Stimulated activated CD4-positive, alpha-beta T cell treated with anti-CD3 and anti-CD28 coated beads, Interleukin-12 subunit alpha, Interleukin-12 subunit beta, amount 100 ng/mL, for 4 hours (primary cell): ENCODE results near the gene THAP5.

Experiments
- DNase-seq: peaks from one replicate; pipeline ENCODE4 v3.0.0-alpha.2; 2020

The THAP5 gene, protein sequence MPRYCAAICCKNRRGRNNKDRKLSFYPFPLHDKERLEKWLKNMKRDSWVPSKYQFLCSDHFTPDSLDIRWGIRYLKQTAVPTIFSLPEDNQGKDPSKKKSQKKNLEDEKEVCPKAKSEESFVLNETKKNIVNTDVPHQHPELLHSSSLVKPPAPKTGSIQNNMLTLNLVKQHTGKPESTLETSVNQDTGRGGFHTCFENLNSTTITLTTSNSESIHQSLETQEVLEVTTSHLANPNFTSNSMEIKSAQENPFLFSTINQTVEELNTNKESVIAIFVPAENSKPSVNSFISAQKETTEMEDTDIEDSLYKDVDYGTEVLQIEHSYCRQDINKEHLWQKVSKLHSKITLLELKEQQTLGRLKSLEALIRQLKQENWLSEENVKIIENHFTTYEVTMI

DNA sequence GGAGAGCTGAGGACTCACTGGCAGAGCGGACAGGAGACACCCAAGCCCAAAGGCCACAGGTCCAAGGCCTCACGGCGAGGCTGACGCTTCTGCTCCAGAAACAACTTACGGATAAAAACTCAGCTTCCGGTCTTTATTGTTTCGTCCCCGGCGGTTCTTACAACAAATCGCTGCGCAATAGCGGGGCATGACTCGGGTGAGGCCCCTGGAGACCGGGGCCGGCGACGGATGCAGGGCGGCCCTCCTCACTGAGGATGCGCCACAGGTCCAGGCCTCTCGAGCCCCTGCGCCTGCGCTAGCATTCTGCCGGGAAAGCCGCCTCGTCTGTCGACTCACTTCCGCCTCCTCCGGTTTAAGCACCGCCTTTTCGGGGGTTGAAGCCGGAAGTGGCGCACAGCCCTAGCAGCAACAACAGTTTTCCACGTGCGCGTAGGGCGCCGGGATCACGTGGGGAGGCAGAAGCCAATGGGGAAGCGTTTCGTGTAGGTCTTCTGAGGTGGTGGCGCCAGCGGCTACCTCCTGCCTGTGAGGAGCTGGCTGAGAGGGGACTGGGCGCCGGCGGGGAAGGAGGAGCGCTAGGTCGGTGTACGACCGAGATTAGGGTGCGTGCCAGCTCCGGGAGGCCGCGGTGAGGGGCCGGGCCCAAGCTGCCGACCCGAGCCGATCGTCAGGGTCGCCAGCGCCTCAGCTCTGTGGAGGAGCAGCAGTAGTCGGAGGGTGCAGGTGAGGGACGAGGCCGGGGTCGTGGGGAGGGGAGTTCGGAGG is at the start of gene THAP5, which contains the start of gene DNAJB9:
Gene THAP5 (minus strand): TSS at position 326 of the 765 bp plus-strand sequence. CDS start 137 bp downstream, at position 189.
Gene DNAJB9 (plus strand): TSS at position 494 of the 765 bp plus-strand sequence. CDS start 1,853 bp downstream, outside the sequence.
- DNase-seq = peak; percentile 97

DNA sequence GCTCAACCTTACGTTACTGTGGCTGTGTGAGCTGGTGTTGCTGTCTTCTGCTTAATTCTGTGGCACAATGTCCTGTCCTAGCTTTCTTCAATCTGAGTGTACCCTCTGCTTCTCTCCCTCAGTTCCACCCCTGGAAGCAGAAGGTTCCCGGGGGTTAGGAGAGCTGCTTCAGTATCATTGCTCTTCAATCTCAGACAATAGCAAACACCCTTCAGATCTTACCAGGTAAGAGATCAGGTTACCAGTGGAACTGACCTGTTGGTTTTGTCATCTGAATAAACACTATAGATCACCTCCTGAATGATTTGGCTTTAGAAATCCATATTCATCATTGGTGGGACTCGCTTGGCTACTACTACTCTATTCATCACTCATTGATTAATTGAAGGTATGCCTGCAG is 48.5 kb upstream of the THAP5 start:
- no peak for DNase-seq

DNA sequence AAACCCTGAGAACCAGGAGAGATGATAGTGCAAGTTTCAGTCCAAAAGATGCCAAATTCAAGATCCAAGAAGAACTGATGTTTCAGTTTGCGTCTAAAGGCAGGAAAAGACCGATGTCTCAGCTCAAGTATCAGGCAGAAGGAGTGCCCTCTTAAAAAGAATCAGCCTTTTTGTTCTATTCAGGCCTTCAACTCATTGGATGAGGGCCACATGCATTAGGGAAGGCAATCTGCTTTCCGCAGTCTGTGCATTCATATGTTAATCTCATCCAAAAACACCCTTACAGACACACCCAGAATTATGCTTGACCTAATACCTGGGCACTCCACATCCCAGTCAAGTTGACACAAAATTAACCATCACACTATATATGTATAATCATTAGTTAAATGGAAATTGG is 45.4 kb upstream of the THAP5 start:
- no peak for DNase-seq

DNA sequence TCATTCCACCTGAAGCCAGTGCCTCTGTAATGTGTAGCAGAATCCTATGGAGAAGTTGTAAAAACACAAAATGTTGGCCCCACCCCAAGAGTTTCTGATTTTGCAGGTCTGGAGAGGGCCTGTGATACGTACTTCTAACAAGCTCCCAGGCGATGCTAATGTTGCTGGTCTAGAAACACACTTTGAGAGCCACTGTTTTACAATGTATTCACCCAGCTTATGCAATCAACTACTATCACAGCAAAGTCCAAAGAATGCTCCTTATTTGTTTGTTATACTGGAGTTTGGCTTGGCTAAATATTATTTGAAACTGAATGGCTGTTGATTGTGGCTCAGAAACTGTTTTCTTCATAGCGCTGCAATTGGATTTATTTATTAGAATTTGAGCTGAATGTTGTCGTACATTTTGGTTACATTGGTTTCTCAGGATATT is 44.5 kb upstream of the THAP5 start:
- no peak for DNase-seq

DNA sequence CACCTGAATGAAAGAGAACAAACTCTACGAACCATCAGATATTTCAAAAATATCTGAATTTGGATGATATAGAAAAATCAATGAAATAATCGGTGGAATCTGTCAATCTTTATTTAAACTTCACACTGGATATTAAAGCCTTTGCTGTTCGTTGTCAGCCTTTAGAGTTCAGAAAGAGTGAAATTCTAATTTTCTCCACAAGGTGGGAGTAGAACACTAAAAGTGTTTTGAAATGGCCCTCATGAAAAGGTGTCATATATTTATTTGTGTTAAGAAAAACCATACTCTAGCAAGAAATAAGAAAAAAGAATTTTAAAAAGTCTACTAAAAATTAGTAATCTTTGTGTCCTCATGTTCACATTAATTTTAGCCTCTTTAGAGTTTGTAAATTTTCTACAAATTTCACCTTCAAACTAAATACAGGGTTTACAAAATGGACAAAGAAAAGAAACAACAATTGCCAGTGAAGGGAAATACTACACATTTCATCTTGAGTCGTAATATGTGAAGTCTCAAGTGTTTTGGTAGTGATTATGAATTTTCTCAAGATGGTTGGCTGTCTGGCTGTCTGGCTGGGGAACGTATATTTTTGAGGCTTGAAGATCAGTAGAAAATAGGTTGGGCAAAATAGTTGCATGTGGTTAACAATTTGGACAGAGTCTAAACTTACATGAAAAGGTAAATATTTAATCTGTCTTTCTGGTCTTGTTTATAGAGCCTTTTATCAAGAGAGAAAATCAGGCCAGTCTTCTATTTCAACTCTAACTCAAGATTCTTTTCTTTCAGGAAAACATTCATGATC is 43.8 kb upstream of the THAP5 start:
- DNase-seq = no peak

DNA sequence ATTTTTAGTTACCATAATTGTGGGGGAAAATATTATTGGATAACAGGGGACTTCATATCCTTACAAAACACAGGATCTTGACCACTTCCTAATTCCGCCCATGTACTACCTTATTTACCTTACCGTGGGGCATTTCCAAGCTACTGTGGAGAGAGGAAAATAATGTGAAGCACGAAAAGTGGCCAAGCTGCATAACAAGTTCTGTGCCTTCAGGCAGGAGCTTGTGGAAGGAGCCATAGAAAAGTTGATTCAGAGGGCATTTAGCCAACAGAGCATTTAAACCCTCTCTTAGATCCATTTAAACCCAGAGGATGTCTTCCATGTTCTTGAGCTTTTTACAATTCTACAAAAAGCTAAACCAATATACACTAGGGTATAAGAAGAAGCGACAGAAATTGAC is 41.8 kb upstream of the THAP5 start:
- DNase-seq = no peak

DNA sequence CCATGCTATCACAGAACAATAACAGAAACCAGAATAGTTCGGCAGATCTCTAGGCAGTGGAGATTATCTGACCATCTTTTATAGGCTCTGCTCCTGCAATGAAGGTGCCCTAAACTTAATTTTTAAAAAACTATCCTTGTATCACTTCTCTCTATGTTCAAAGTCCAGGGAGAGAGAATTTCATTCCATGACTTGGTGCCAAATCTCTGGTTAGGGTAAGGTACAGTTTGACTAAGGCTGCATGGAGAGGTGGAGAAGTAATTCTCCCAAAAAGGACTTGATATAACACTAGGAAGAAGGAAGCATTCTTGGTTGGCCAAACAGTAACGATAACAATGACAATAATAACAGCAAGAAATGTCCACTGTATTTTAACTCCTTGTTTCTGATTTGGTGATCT is 40.1 kb upstream of the THAP5 start:
- no peak for DNase-seq

DNA sequence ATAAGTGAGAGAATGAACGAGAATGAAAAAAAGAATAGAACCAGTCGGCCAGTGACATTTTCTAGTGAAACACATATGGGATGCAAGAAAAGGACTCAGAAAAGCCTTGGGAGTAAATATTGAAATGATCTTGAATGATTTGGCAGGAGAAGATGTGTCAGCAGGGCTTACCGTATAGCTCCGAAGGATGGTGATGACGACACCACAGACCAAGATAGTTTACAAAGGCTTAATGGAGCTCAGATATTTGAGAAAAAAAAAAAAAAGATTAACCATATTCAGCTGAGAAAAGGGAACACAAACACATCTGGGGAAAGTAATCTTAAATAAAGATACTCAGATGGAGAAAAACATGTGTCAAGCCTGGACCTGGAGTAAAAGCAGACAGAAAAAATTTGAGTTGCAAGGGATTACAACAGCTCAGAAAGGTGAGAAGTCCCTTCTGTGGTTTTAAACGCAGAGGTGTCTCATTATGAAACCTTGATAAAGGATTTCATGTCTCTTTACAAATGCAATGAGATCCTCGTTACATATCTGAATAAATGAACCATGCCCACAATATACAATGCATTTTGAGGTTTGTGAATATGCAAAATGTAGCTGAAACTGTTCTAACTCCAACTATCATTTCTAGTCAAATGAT is 36.2 kb upstream of the THAP5 start:
- DNase-seq = no peak

DNA sequence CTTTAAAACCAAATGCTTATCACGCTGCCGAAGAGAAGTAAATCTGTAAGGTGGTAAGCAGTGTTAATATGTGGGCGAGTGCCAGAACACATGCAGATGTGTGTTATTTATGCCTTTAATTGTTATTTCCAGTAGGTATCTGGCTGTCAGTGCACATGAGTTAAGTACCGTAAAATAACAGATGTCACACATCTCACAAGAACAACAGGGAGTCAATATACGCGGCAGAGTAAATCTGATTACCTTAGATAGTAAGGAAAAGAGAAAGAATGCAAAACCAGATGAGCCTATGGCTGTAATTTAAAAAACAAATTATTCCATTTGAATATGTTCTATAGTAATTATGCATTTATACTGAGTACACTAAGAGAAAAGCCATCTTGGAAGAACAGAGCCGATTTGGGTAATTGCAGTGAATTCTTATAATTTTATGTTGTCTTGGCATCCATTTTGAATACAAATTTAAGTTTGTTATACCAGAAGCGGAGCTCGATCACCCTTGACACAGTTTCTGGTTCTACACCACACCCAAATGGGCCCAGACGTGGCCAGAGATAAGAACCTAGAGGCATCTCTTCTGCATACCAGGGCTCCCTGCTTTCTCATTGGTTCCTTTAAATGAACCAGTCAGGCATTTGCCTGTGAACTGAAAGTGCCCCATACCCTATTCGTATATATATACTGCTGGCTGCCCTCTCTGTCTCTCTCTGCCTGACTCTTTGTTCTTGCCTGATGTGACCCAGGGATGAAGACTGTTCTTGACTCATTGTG is 35.0 kb upstream of the THAP5 start:
- DNase-seq = no peak

DNA sequence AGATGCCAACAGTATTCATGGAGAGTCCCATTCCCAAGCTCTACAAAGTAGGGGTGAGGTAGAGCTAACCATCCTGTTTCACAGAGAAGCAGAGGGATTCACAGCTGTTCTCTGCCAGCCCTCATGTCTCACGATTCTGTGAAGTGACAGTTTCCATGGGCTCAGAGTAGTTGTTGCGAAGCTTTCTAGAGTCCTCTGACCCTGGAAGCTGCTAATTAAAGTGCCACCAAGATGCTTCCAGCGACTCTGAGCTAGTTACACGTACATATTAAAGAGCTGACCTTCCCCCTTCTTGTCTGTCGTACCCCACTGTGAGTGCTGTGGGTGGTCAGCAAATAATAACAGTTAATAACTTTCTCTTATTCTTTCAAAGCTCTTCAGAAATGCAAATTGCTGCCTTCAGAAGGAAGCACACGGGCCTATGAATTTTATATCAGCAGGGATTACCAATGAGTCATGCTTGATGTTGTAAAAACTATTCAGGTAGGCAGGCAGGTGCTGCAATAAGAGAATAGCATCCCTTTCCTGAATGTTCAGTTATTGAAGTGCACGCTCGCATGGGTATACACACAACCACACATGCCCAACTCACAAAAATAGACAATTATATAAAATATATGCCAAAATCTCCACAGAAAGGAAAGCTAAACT is 34.3 kb upstream of the THAP5 start:
- no peak for DNase-seq

DNA sequence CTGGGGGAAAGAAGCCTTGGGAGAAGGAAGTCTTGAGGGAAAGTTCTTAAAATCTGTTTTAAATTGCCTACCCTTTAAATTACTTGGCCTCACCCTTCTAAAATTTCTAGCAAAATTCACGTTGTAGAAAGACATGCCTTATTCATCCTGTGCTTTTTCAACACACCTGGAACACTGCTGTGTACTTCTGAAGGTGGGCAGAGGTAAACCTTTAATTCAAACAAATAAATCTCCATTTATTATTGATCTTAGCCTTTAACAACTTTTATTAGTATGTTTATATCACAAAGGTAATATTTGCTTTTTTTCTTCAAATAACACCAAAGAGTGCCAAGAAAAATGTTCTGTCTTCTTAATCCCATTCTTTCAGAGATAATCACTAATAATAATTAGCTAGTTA is 30.9 kb upstream of the THAP5 start:
- no peak for DNase-seq

DNA sequence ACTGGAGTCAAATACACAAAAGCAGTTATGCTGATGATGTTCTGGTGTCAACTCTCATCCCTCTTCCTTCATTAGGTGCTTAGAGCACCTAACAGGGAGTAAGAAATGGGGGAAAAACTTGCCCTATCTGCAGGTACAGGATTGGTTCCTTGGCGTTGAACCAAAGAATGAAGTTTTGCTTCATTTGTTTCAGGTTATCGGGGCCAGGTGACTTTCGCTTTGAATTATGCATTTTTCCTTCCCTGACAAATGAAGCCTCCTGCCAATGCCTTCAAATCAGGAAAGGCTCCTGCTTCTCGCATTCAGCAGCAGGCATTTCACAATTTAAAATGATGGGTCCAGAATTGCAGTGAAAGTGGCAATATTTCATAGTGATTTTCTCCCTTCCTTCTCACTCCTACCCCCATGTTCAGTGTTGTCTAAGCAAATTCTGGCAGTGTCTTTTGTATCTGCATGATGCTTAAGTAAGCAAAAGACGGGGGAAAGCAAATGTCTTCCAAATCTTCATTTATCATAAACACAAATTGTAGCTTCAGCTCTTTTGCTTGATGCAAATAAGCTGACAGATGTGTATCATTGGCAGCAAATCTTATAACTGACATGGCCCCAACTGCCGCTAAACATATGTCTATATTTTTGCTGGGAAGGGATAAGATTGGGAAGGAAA is 29.5 kb upstream of the THAP5 start:
- DNase-seq = no peak

DNA sequence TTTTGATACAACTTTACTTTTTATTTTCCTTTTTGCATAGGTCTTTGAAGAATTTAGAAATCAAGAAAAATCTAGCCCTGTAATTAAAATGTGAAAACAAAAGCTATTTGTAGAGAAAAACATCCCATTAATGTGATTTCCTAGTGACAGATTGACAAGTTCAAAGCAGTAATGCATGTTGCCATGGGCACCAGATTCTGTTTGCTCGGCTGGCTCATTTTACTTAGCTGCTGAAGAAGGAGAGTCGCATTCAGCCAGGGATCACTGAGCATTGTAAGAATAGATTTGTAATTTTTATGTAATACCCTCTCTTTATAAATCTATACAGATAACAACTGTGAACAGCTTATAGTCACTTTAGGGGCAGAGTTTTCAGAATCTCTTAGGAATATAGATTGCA is 28.6 kb upstream of the THAP5 start:
- DNase-seq = no peak

DNA sequence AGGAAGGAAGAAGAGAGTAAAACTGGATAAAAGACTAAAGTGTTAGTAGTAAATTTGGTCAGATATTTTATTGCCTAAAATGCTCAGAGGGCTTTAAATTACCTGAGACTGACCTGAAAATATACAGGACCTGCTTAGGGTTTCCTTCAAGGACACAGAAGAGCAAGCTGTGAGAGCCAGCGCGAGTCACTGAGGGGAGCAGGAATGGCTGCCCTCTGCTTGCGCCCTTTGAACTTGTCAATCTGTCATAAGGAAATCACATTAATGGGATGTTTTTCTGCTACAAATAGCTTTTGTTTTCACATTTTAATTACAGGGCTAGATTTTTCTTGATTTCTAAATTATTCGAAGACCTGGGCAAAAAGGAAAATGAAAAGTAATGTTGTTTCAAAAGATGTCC is 27.1 kb upstream of the THAP5 start:
- DNase-seq = no peak

DNA sequence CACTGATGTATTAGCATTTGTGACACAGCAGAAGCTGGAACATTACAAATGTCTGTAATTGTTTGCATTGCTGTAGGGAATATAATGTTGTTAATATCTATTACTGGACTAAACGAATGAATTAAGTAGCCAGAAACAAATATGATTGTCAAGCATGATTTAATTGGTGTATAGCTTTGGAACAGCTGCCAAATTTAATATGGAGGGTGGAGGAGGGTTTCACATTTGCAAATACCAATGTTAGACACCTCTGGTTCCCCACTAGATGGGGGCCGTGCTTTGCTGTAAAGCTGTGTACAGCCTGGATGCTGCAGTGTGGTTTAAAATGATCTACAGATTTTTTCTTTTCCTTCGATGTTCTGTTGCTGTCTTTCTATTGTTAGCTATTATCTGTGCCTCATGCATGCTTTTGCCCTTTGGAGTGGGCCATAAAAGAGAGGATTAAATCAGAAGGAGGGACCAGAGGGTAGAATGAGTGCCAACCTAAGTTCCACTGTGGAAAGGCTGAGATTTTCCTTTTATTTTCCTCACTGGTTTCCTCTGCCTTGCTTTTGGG is 23.2 kb upstream of the THAP5 start:
- DNase-seq = no peak

DNA sequence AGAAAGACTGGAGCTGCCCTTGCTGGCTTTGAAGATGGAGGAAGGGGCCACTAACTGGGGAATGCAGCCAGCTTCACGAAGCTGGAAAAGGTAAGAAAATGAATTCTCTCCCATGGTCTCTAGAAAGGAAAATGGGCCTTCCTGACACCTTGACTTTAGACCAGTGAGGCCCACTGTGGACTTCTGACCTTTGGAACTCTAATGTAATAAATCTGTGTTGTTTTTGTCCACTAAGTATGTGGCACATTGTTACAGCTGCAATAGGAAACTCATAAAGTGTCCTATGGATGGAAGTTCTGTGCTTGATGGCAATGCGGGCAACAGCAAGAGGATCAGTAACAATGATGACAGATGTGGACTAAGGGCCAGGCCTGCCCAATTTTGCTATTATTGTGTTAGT is 21.1 kb upstream of the THAP5 start:
- DNase-seq = no peak

DNA sequence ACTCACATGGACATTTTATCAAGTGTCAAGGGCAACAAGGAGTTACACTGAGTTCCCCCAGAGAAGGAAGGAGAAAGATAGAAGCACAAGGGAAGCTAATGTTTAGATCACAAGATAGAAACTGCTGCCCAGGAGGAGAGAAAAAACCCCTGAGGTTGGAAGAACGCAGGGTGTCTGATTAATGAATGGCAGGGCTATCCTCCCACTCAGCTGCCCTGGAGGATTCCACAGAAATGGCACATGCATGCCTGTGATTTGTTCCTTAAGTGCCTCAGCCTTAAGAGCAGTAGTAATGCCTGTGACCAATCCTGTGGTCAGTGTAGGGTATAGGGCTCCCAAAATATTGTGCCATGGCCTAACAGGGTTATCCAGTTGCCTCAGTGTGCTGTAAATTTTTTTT is 20.4 kb upstream of the THAP5 start:
- no peak for DNase-seq

DNA sequence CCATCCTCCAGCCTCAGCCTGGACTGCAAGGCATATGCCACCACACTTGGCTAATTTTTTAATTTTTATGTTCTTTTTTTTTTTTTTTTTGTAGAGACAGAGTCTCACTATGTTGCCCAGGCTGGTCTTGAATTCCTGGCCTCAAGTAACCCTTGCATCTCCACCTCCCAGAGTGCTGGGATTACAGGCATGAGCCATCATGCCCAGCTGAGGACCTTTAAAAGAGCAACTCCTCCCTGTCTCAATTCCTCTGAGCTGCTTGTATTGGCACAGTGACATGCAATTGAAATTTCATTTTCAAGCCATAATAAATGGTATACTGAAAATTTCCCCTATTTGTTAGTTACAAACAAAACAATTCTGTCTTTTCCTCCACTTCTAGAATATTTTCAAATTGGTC is 19.7 kb upstream of the THAP5 start:
- DNase-seq = no peak

DNA sequence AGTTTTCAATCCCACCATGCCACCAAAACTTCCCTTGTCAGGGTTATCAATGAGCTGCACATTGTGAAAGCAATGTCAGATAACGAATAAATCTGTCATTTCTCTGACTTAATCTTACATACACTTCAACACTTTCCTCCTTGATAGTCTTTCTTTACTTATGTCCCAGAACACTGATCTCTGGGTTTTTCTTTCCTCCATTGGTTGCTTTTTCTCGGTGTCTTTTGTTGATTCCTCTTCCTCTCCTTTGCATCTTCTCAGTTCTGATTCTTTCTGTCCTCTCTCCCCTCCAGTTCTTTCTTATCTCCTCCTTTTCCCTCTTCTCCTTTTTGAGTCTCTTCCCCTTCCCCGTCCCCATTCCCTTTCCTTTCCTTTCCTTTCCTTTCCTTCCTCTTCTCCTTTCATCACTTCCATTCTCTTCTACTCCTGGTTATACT is 16.8 kb upstream of the THAP5 start:
- no peak for DNase-seq

DNA sequence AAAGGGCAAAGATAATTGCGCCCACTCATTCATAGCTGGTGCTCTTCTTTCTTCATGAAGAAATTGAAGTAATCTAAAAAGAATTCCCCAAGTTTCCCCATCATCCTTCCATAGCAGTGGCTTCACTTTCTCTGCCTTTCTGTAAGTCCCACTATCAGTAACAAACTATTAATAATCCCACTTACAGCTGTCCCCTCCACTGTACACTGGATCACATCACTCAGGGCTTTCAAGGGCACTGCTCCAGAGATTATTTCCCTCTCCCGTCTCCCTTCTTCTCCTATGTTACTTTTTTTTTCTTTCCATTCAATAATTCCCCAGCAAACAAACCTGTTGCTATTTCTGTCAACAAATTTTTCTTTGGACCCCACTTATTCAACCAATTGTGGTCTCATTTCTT is 16.3 kb upstream of the THAP5 start:
- no peak for DNase-seq

DNA sequence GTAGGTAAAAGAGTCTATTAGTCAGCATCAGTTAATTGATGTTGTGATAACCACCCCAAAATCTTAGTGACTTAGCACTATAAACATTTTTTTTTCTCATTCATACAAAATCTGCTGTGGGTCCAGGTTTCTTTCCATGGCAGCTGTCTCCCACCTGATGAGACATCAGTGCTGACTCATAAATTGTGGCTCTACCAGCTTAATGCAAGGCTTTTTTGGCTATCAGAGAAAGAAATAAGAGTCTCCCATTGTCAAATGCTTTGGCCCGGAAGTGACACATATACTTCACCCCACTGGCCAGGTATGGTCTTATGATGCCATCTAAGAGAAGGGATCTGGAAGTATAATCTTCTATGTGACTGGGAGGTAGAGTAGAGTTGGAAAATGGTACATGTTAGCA is 14.7 kb upstream of the THAP5 start:
- no peak for DNase-seq
